GM21447 (cell line): Measurements from ENCODE around the gene PREX1.
A peak's percentile ranks its signal among the peaks of the same experiment; 100 is the strongest.
"Not testable (repeated sequence)": the region's sequence is repeated elsewhere in the genome, so short reads cannot be mapped to it uniquely, and the experiment has no call there.

ENCODE experiments used
- ATAC-seq: cut with Tn5 transposase; IDR thresholded peaks from one replicate; pipeline ENCODE4 v1.9.1; 2021; ENCODE audit not compliant: unreplicated experiment

Gene PREX1

GRCh38 chr20:48613926-48614325 is 213.9 kb downstream of the PREX1 start:
- no peak for ATAC-seq

- ATAC-seq, result no peak
Observed at GRCh38 chr20:48612335-48612734, 215.5 kb downstream of the PREX1 start.

GRCh38 chr20:48610996-48611395 is 216.8 kb downstream of the PREX1 start:
- no peak for ATAC-seq

GRCh38 chr20:48609491-48609978 is 218.3 kb downstream of the PREX1 start:
- peak; percentile 85 for ATAC-seq

GRCh38 chr20:48608756-48609155 is 219.0 kb downstream of the PREX1 start:
- no peak for ATAC-seq

- ATAC-seq, result no peak
Observed at GRCh38 chr20:48607544-48607865, 220.3 kb downstream of the PREX1 start.

GRCh38 chr20:48606841-48607543 is 220.8 kb downstream of the PREX1 start:
- no peak for ATAC-seq

- ATAC-seq, result no peak
Observed at GRCh38 chr20:48606172-48606840, 221.5 kb downstream of the PREX1 start.

GRCh38 chr20:48605364-48606171 is 222.2 kb downstream of the PREX1 start:
- no peak for ATAC-seq

GRCh38 chr20:48604936-48605335 is 222.9 kb downstream of the PREX1 start:
- no peak for ATAC-seq

- ATAC-seq, result no peak
Observed at GRCh38 chr20:48604426-48604825, 223.4 kb downstream of the PREX1 start.

GRCh38 chr20:48603819-48604405 is 223.9 kb downstream of the PREX1 start:
- no peak for ATAC-seq

- no peak for ATAC-seq
Observed at GRCh38 chr20:48603116-48603818, 224.5 kb downstream of the PREX1 start.

- ATAC-seq, result no peak
Observed at GRCh38 chr20:48601798-48602197, 226.0 kb downstream of the PREX1 start.

GRCh38 chr20:48600470-48600945 is 227.3 kb downstream of the PREX1 start:
- ATAC-seq, result no peak

- ATAC-seq, result no peak
Observed at GRCh38 chr20:48599748-48600469, 227.9 kb downstream of the PREX1 start.

GRCh38 chr20:48599106-48599747 is 228.6 kb downstream of the PREX1 start:
- no peak for ATAC-seq

GRCh38 chr20:48598303-48598941 is 229.4 kb downstream of the PREX1 start:
- not testable (repeated sequence) for ATAC-seq
